HEK293 (cell line): Measurements from ENCODE around the gene NELL2.

ENCODE experiments used
- CTCF ChIA-PET: fragments of 350-600 bp; formaldehyde crosslinking; extraction: SDS; loops from one replicate; lab custom pipeline; 2021; ENCODE audit warnings: antibody characterized with exemption; lab: Yijun Ruan, JAX
- POLR2A ChIA-PET: fragments of 300-600 bp; formaldehyde crosslinking; extraction: SDS; loops from one replicate; lab custom pipeline; 2020; ENCODE audit warnings: antibody characterized with exemption, inconsistent platforms; lab: Yijun Ruan, JAX
- H3K27ac ChIP-seq: fragments of 200-500 bp; sonication (Bioruptor generic); 2 replicates; pipeline ENCODE4 v1.5.1; 2014; ENCODE audit warnings: low read depth, low read length, control low read depth, inconsistent platforms; ENCODE audit errors: extremely low read depth
- H3K36me3 ChIP-seq, 2 experiments: fragments of 200-500 bp in 1 of 2; sonication (Bioruptor generic) in 1 of 2; 1 replicate in 1 of 2; 2 replicates in 1 of 2; pipeline ENCODE4 v1.5.1; 2014 to 2017; ENCODE audit warnings: inconsistent platforms in 2 of 2, low read length in 2 of 2; ENCODE audit not compliant: control insufficient read depth in 2 of 2, insufficient read depth in 1 of 2
- H3K4me1 ChIP-seq: fragments of 200-500 bp; sonication (Bioruptor generic); 2 replicates; pipeline ENCODE4 v1.5.1; 2014; ENCODE audit warnings: mild to moderate bottlenecking, low read length, inconsistent platforms; ENCODE audit not compliant: control insufficient read depth, insufficient read depth
- H3K4me3 ChIP-seq: 2 replicates; pipeline ENCODE4 v1.5.1; 2011; ENCODE audit warnings: low read depth, mild to moderate bottlenecking, control low read depth, low read length, moderate library complexity
- H3K9me3 ChIP-seq: fragments of 200-500 bp; sonication (Bioruptor generic); 2 replicates; pipeline ENCODE4 v1.5.1; 2014; ENCODE audit warnings: low read depth, low read length, inconsistent platforms; ENCODE audit not compliant: control insufficient read depth, insufficient read depth
- HOXC10 ChIP-seq: sonication (generic); formaldehyde crosslinking; IDR thresholded peaks from 2 replicates; pipeline ENCODE4 v1.8.1; 2023; ENCODE audit warnings: mild to moderate bottlenecking, missing genetic modification reagents
- PRDM1 ChIP-seq: fragments of 450-650 bp; formaldehyde crosslinking; IDR thresholded peaks from 2 replicates; pipeline ENCODE4; 2016; ENCODE audit warnings: missing biosample characterization, missing genetic modification characterization
- SP3 ChIP-seq: fragments of 450-650 bp; formaldehyde crosslinking; IDR thresholded peaks from 2 replicates; pipeline ENCODE4 v1.5.1; 2016; ENCODE audit warnings: missing biosample characterization, missing genetic modification characterization
- ZFP69B ChIP-seq: fragments of 450-650 bp; formaldehyde crosslinking; IDR thresholded peaks from 2 replicates; pipeline ENCODE4 v1.5.1; 2016; ENCODE audit warnings: missing biosample characterization, missing genetic modification characterization
- ZNF132 ChIP-seq: fragments of 450-650 bp; formaldehyde crosslinking; IDR thresholded peaks from 2 replicates; pipeline ENCODE4 v1.5.1; 2017; ENCODE audit warnings: missing biosample characterization, missing genetic modification characterization, borderline replicate concordance
- ZNF155 ChIP-seq: fragments of 450-650 bp; formaldehyde crosslinking; IDR thresholded peaks from 2 replicates; pipeline ENCODE4 v1.5.1; 2016; ENCODE audit warnings: missing biosample characterization, missing genetic modification characterization
- ZNF311 ChIP-seq: fragments of 450-650 bp; formaldehyde crosslinking; IDR thresholded peaks from 2 replicates; pipeline ENCODE4 v1.5.1; 2017; ENCODE audit warnings: missing biosample characterization, missing genetic modification characterization, borderline replicate concordance
- ZNF324 ChIP-seq: fragments of 450-650 bp; formaldehyde crosslinking; IDR thresholded peaks from 2 replicates; pipeline ENCODE4 v1.5.1; 2016; ENCODE audit warnings: missing biosample characterization, missing genetic modification characterization
- ZNF521 ChIP-seq: fragments of 450-650 bp; formaldehyde crosslinking; IDR thresholded peaks from 2 replicates; pipeline ENCODE4 v1.5.1; 2017; ENCODE audit warnings: missing biosample characterization, mild to moderate bottlenecking, missing genetic modification characterization
- ZNF529 ChIP-seq: fragments of 450-650 bp; formaldehyde crosslinking; IDR thresholded peaks from 2 replicates; pipeline ENCODE4 v1.5.1; 2017; ENCODE audit warnings: missing genetic modification characterization, missing biosample characterization; ENCODE audit not compliant: insufficient replicate concordance
- ZNF549 ChIP-seq: fragments of 450-650 bp; IDR thresholded peaks from 2 replicates; pipeline ENCODE4 v1.5.1; 2018; ENCODE audit warnings: missing biosample characterization, missing genetic modification characterization, mild to moderate bottlenecking, inconsistent platforms, moderate library complexity
- ZNF558 ChIP-seq: fragments of 450-650 bp; formaldehyde crosslinking; IDR thresholded peaks from 2 replicates; pipeline ENCODE4 v1.5.1; 2016; ENCODE audit warnings: missing biosample characterization, missing genetic modification characterization
- ZNF658 ChIP-seq: fragments of 450-650 bp; formaldehyde crosslinking; IDR thresholded peaks from 2 replicates; pipeline ENCODE4; 2016; ENCODE audit warnings: missing biosample characterization, missing genetic modification characterization
- ZSCAN16 ChIP-seq: fragments of 450-650 bp; formaldehyde crosslinking; IDR thresholded peaks from 2 replicates; pipeline ENCODE4 v1.5.1; 2016; ENCODE audit warnings: missing biosample characterization, missing genetic modification characterization
- ZSCAN18 ChIP-seq: fragments of 450-650 bp; formaldehyde crosslinking; IDR thresholded peaks from 2 replicates; pipeline ENCODE4 v1.5.1; 2016; ENCODE audit warnings: missing biosample characterization, missing genetic modification characterization
- TF ChIP-seq, protein P1 (sequence below): fragments of 450-650 bp; IDR thresholded peaks from 2 replicates; pipeline ENCODE4 v1.5.1; 2018; ENCODE audit warnings: missing biosample characterization, missing genetic modification characterization
- TF ChIP-seq, protein P2 (sequence below): fragments of 450-650 bp; formaldehyde crosslinking; IDR thresholded peaks from 2 replicates; pipeline ENCODE4 v1.5.1; 2016; ENCODE audit warnings: missing biosample characterization, missing genetic modification characterization

NELL2 gene

DNA sequence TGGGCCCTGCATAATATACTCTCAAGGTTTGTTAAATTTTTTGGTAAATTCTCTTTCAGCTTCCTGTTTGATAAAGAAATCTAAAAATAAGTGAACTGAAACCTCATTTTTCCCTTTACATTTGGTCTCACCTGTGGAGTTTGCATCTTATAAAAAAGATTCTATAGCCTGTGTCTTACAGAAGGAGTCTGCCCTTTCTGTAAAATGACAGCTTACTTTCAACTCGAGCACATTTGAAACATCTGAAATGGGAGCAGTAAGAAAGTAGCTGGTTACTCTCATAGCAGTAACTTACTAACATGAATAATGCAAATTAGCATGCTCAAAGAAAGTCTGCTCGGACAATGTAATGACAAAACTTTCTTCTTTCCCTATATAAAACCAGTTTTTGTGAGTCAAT is 155.8 kb downstream of the NELL2 start:
- POLR2A ChIA-PET, result no interaction called here
- Histone ChIP-seq H3K9me3 (no peaks in the 10 kb centered on the region), H3K27ac (no peak overlapping the region), H3K36me3 (no peaks in the 10 kb centered on the region), H3K4me3 (no peak overlapping the region), H3K4me1 (no peaks in the 10 kb centered on the region)
- CTCF ChIA-PET, result interaction anchor here (0.6 kb wide), 1 partner anchor 406 kb away, joined by 3 read pairs; no protein-coding TSS in a partner anchor
- no peak for TF ChIP-seq ZNF311 (tag by site-specific recombination)
- TF ChIP-seq ZNF521 (tag by site-specific recombination), result no peak
- TF ChIP-seq ZSCAN18 (tag by site-specific recombination), result no peak

- Histone ChIP-seq H3K36me3 (no peaks in the 10 kb centered on the region), H3K4me1 (no peaks in the 10 kb centered on the region), H3K4me3 (no peak overlapping the region), H3K9me3 (no peaks in the 10 kb centered on the region), H3K27ac (no peak overlapping the region)
- CTCF ChIA-PET, result no interaction called here
- TF ChIP-seq ZNF155 (tag by site-specific recombination), result no peak
- TF ChIP-seq, protein P1, sequence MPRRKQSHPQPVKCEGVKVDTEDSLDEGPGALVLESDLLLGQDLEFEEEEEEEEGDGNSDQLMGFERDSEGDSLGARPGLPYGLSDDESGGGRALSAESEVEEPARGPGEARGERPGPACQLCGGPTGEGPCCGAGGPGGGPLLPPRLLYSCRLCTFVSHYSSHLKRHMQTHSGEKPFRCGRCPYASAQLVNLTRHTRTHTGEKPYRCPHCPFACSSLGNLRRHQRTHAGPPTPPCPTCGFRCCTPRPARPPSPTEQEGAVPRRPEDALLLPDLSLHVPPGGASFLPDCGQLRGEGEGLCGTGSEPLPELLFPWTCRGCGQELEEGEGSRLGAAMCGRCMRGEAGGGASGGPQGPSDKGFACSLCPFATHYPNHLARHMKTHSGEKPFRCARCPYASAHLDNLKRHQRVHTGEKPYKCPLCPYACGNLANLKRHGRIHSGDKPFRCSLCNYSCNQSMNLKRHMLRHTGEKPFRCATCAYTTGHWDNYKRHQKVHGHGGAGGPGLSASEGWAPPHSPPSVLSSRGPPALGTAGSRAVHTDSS (tag by site-specific recombination), result no peak
- no peak for TF ChIP-seq ZNF549 (tag by site-specific recombination)
- TF ChIP-seq ZNF558, result no peak
- TF ChIP-seq ZNF132 (tag by site-specific recombination), result no peak
- TF ChIP-seq ZFP69B (tag by site-specific recombination), result no peak
- TF ChIP-seq HOXC10 (CRISPR knock-in tag), result no peak
- TF ChIP-seq ZNF529, result no peak
- POLR2A ChIA-PET, result no interaction called here
Observed at GRCh38 chr12:44717612-44718011, 158.5 kb downstream of the NELL2 start.

DNA sequence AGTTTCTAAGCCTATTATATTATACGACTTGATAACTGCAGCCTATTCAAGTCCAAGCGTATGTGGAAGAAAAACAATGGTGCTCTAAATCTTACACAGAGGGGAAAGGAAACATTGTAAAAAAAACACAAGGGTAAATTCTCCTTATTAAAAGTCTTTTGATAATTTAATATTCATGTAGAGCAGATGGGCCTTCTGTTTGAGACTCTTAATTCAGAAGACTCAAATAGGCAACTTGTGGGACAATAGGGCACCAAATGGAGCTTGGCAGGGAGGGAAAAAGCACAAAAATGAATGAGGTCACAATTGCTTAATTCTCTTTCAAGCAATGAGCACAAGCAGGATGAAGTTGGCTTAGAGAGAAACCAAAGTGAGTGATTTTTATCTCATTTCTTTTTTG is 159.4 kb downstream of the NELL2 start:
- Histone ChIP-seq H3K9me3 (no peaks in the 10 kb centered on the region), H3K27ac (no peak overlapping the region), H3K36me3 (no peaks in the 10 kb centered on the region), H3K4me1 (no peaks in the 10 kb centered on the region), H3K4me3 (no peak overlapping the region)
- CTCF ChIA-PET, result interaction anchor here (0.6 kb wide), 1 partner anchor 703 kb away, joined by 3 read pairs; no protein-coding TSS in a partner anchor
- no peak for TF ChIP-seq ZNF324 (tag by site-specific recombination)
- TF ChIP-seq, protein P2, sequence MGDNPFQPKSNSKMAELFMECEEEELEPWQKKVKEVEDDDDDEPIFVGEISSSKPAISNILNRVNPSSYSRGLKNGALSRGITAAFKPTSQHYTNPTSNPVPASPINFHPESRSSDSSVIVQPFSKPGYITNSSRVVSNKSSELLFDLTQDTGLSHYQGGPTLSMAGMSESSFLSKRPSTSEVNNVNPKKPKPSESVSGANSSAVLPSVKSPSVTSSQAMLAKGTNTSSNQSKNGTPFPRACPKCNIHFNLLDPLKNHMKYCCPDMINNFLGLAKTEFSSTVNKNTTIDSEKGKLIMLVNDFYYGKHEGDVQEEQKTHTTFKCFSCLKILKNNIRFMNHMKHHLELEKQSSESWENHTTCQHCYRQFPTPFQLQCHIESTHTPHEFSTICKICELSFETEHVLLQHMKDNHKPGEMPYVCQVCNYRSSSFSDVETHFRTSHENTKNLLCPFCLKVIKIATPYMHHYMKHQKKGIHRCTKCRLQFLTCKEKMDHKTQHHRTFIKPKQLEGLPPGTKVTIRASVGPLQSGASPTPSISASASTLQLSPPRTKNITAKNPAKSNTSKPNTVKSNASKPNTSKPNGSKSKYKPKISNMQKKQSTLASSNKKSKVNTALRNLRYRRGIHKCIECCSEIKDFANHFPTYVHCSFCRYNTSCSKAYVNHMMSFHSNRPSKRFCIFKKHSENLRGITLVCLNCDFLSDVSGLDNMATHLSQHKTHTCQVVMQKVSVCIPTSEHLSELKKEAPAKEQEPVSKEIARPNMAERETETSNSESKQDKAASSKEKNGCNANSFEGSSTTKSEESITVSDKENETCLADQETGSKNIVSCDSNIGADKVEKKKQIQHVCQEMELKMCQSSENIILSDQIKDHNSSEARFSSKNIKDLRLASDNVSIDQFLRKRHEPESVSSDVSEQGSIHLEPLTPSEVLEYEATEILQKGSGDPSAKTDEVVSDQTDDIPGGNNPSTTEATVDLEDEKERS (tag by site-specific recombination), result no peak
- TF ChIP-seq PRDM1 (tag by site-specific recombination), result no peak
- TF ChIP-seq ZNF658 (tag by site-specific recombination), result no peak
- no peak for TF ChIP-seq ZSCAN16 (tag by site-specific recombination)
- no peak for TF ChIP-seq SP3 (tag by site-specific recombination)
- no peak for TF ChIP-seq ZNF521 (tag by site-specific recombination)
- TF ChIP-seq, all 188 proteins: peak for 0
- POLR2A ChIA-PET, result no interaction called here
